Measurements from ENCODE around the gene VPS50.

Gene VPS50

DNA sequence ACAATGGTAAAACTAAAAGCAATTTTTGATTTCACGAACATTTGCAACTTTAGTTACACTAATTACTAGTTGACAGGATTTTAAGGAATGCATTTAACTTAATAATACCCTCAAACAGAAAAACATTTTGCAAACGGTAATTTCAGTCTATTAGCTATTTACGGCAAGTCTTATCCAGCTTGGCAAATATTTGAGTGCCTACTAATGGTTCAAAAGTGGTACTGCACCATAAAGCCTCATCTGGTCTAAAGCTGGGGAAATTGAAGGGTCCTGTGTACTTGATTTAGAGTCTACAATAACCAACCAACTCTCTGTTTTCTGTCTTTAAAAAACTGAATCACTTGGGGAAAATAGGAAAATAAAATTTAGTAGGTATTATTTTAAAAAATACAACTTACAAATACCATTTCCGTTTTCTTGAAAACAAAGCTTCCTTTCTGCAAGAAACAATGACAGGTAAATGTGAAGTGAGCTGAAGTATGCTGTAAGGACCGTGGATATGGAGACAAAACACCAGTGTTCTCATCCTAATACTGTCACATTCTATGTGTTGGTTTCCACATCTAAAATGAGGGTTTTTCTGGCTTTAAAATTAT, 142.3 kb downstream of the VPS50 start:
- Mint-ChIP-seq H3K4me1 (no peaks in the 10 kb centered on the region), H3K36me3 (no peaks in the 10 kb centered on the region), H3K9me3 (no peaks in the 10 kb centered on the region), H3K27me3 (peaks cover 24% of the 10 kb centered on the region), H3K27ac (no peak overlapping the region), H3K4me3 (no peak overlapping the region)
- CTCF ChIA-PET: interaction anchor here (0.8 to 1.5 kb wide), 5 partner anchors 9 to 128 kb away, joined by 3 to 6 read pairs (median 5); no protein-coding TSS in a partner anchor
- DNase-seq: no peak

DNA sequence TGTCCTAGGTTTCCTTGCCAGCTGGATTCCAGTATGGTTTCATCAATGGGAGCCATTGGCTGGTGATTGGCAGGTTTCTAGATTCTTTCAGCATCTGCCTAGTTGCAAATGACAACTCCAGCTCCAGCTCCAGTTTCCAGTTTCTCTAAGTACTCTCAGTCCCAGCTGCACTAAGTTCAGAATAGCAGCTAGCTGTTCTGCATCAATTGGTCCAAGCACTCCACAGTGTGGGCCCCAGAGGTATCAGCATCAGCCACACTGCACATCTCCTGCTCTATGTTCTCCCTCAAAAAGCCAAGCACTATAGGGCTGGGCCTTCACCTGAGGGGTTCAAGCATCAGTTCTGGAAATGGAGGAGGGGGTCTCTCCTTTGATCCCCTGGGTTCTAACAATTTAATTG, 143.4 kb downstream of the VPS50 start:
- Mint-ChIP-seq H3K9me3 (no peaks in the 10 kb centered on the region), H3K4me3 (no peak overlapping the region), H3K27me3 (peaks cover 24% of the 10 kb centered on the region), H3K36me3 (no peaks in the 10 kb centered on the region), H3K27ac (no peak overlapping the region), H3K4me1 (no peaks in the 10 kb centered on the region)
- no peak for DNase-seq
- CTCF ChIA-PET: no interaction called here

DNA sequence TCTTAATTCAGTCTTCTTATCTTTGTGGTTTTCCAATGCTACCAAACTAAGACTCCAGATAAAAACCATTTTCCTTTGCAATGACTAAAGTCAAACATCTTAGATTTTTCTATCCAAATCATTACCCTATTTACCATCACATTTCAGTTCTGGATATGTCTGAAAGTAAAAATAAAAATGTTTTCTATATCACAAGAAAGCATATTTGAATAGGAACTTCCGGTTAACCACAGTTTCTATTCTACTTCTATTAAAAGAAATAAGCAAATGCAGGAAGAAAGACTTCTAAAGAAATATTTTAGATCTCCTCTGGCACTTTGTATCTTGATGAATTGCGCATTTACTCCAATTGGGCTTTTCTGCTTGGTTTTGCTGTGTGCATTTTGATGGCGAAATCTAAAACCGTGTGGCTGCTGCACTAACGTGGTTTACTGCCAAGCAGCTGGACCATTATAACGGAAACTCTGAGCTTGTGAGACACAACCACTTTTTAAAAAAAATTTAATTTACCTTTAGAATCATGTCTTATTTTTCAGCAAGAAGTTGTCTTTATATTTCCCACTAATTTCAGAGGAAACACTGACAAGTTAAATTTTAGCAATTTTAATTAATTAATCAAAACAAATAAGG, 146.1 kb downstream of the VPS50 start:
- no peak for DNase-seq
- H3K27me3 Mint-ChIP-seq: peaks cover 13% of the 10 kb centered on the region
- H3K27ac Mint-ChIP-seq: no peak overlapping the region
- no peaks in the 10 kb centered on the region for H3K9me3 Mint-ChIP-seq
- no peak overlapping the region for H3K4me3 Mint-ChIP-seq
- no peaks in the 10 kb centered on the region for H3K36me3 Mint-ChIP-seq
- CTCF ChIA-PET: no interaction called here
- no peaks in the 10 kb centered on the region for H3K4me1 Mint-ChIP-seq

DNA sequence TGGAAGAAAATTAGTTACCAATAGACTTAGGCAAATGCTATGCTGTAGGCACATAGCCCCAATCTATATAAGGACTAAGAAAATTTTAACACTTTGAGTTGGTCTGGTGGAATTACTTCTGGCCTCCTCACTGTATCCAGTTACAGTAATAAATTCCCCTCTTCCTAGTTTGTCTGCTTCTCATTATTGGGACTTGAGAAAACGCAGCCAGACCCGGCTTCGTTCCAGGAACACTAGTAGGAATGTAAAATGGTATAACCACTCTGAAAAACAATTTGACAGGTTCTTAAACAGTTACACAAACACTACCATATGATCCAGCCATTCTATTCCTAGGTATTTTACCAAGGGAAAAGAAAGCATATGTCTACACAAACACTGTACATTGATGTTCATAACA, 150.2 kb downstream of the VPS50 start:
- Mint-ChIP-seq H3K36me3 (no peaks in the 10 kb centered on the region), H3K4me3 (no peak overlapping the region), H3K27me3 (peaks cover 7% of the 10 kb centered on the region), H3K27ac (no peak overlapping the region), H3K9me3 (no peaks in the 10 kb centered on the region), H3K4me1 (no peaks in the 10 kb centered on the region)
- no peak for DNase-seq
- CTCF ChIA-PET: no interaction called here

DNA sequence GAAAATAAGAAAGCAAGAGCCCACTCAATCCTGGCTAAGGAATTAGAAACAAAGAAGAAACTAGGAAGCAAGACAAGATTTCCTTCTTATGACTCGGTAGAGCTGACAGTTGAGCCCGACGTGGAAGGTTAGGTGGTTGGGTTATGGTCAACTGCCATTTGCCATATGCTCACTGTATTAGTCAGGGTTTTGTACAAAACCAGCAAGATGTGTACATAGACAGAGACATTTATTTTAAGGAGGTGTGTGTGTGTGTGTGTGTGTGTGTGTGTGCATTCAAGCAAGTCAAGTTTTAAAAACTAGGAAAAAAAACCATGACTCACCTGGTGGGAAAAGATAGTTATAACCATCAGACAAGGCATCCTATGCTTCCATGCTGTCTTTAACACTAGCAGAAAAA, 158.5 kb downstream of the VPS50 start:
- CTCF ChIA-PET: no interaction called here
- no peak overlapping the region for H3K4me3 Mint-ChIP-seq
- no peaks in the 10 kb centered on the region for H3K4me1 Mint-ChIP-seq
- no peak for DNase-seq
- H3K27ac Mint-ChIP-seq: no peak overlapping the region
- H3K9me3 Mint-ChIP-seq: no peaks in the 10 kb centered on the region
- H3K36me3 Mint-ChIP-seq: no peaks in the 10 kb centered on the region
- peaks cover 9% of the 10 kb centered on the region for H3K27me3 Mint-ChIP-seq

DNA sequence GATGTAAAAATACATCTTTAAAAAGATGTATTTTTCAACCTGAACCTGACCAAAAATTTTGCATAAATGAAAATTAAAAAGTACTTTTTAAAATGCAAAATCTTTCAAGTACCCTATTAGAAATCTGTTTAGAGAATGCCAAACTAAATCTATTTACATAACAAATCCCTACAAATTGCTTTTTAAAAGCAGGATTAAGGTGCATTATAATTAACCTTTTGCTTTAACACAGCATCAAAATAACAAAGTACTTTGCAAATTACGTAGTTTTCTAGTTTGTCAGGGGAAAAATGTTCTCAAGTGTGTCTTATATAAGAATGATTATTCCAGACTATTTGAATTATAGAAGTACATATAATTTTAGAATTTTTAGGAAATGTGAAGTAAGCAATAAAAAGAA, 160.8 kb downstream of the VPS50 start:
- H3K4me1 Mint-ChIP-seq: no peaks in the 10 kb centered on the region
- no peaks in the 10 kb centered on the region for H3K36me3 Mint-ChIP-seq
- CTCF ChIA-PET: no interaction called here

DNA sequence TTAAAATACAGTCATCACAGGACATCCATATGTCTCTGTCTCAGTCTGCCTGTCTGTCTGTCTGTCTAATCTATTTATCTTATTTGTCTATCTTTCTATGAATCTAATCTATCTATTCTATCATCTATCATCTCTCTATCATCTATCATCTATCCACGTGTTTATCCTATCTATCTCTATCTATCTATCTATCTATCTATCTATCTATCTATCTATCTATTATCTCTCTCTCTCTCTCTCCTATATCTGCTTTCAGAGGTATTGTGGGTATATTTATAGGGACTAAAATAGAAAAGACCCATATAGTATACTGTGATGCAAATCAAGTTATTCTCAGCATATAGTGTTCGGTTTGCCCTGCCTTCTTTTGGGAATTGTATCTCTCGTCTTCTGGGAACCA, 167.5 kb downstream of the VPS50 start:
- Mint-ChIP-seq H3K9me3 (no peaks in the 10 kb centered on the region), H3K4me3 (no peak overlapping the region), H3K27me3 (peaks cover 3% of the 10 kb centered on the region), H3K4me1 (no peaks in the 10 kb centered on the region), H3K36me3 (no peaks in the 10 kb centered on the region), H3K27ac (no peak overlapping the region)
- no peak for DNase-seq
- CTCF ChIA-PET: no interaction called here

More for the DNA sequence above, 160.8 kb downstream of the VPS50 start:
- no peaks in the 10 kb centered on the region for H3K9me3 Mint-ChIP-seq
- no peak overlapping the region for H3K27ac Mint-ChIP-seq
- DNase-seq: no peak
- H3K27me3 Mint-ChIP-seq: peaks cover 3% of the 10 kb centered on the region
- no peak overlapping the region for H3K4me3 Mint-ChIP-seq

DNA sequence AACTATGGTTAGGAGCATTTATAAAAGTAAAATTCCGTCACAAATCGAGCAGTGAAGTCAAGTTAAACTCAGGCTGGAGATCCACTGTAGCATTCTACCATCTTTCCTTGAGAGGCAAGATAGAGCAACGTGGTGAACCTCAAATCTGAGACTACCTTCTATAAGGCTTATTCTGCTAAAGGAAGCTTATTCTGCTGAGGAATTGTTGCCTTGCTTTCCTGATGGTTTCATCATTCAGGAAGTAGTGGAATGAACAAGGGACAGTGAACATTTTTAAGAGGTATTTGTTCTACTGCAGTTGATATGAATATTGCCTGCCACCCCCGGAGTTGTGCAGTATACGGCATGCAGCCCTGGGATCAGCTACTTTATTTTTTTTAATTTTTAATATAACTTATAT, 170.8 kb downstream of the VPS50 start:
- Mint-ChIP-seq H3K27me3 (peaks cover 8% of the 10 kb centered on the region), H3K9me3 (no peaks in the 10 kb centered on the region), H3K36me3 (no peaks in the 10 kb centered on the region), H3K4me3 (no peak overlapping the region), H3K27ac (no peak overlapping the region), H3K4me1 (no peaks in the 10 kb centered on the region)
- DNase-seq: no peak
- CTCF ChIA-PET: interaction anchor here (1.2 kb wide), 1 partner anchor 29 kb away, joined by 3 read pairs; no protein-coding TSS in a partner anchor

DNA sequence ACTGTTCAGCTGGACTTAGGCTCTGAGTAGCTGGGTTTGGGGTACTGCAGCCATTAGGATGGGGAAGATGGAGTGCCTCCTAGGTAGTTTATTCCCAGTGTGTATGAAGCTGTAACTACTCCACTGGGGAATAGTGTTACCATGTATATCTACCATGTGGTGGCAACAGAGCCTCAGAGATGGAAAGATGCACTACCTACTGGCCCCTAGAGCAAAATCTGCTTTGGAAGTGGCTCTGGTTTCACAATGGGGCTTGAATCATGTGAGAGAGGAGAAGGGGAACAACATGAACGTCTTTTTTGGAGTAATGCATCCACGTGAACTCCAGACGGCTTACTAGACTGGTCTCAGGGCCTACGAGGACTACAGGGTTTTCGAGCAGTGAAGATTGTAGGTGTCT, 175.1 kb downstream of the VPS50 start:
- Mint-ChIP-seq H3K27ac (no peak overlapping the region), H3K4me1 (no peaks in the 10 kb centered on the region), H3K9me3 (no peaks in the 10 kb centered on the region), H3K4me3 (no peak overlapping the region), H3K27me3 (peaks cover 8% of the 10 kb centered on the region), H3K36me3 (no peaks in the 10 kb centered on the region)
- DNase-seq: no peak
- CTCF ChIA-PET: no interaction called here

DNA sequence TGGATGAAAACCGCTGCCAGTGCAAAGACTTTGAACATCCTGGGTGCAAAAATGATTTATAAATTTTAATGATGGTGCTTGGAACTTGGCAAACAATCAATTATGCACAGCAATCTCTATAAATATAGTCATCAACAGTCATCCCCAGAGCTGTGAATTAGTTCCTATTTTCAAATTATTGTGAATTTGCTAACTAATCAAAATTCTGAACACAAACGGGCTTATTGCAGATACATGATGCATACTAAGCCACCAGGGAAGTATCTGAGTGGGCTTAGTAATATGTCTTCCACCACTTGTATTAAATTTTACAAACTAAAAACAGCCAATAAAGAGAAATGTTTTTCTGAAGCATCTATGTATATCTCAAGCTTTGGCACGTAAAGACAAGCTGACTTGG, 177.2 kb downstream of the VPS50 start:
- Mint-ChIP-seq H3K36me3 (no peaks in the 10 kb centered on the region), H3K4me1 (no peaks in the 10 kb centered on the region), H3K9me3 (no peaks in the 10 kb centered on the region), H3K27ac (no peak overlapping the region), H3K4me3 (no peak overlapping the region), H3K27me3 (peaks cover 8% of the 10 kb centered on the region)
- CTCF ChIA-PET: no interaction called here
- no peak for DNase-seq

All from activated naive CD4-positive, alpha-beta T cell treated with anti-CD3 and anti-CD28 coated beads, Interleukin-2, amount 10 ng/mL, durations not matched to agents 7 days and 5 days (primary cell).